Measurements from ENCODE around the gene PIGC.

- TF ChIP-seq CTCF (IDR thresholded peaks at IDR 0.05) (no peak), POLR2A (IDR thresholded peaks at IDR 0.05) (no peak)
Measured at GRCh38 chr1:172470149-172470548, 26.3 kb upstream of the PIGC start.
